Measurements from ENCODE around the gene SH3BP2.

Gene SH3BP2

DNA sequence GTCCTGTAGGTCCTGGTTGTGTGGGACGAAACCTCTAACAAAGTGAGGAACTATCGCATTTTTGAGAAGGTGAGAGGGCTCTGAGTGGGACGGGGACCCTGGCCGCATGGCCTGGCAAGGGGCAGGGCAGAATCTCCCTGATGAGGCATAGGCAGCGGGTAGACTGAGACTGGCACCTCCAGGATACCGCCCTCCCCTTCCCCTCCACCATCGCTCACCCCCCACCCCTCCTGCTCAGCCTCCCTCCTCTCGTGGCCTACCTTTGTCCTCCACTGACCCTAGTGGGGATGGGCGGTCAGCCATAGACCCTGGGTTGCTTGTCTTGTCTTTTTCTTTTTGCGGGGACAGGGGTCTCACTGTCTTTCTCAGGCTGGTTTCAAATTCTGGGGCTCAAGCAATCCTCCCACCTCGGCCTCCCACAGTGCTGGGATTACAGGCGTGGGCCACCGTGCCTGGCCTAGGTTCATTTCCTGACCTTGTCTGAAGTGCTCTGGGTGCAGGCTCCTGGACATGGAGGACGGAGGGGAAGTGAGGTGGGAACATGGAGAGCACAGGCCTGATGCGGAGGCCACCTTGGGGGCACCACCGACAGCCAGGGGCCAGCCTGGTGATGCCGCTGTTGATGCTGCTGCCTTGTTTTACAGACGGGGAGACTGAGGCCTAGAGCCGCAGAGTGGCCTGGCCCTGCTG lies 40.2 kb downstream of the SH3BP2 start:
- TF ChIP-seq, protein P1, sequence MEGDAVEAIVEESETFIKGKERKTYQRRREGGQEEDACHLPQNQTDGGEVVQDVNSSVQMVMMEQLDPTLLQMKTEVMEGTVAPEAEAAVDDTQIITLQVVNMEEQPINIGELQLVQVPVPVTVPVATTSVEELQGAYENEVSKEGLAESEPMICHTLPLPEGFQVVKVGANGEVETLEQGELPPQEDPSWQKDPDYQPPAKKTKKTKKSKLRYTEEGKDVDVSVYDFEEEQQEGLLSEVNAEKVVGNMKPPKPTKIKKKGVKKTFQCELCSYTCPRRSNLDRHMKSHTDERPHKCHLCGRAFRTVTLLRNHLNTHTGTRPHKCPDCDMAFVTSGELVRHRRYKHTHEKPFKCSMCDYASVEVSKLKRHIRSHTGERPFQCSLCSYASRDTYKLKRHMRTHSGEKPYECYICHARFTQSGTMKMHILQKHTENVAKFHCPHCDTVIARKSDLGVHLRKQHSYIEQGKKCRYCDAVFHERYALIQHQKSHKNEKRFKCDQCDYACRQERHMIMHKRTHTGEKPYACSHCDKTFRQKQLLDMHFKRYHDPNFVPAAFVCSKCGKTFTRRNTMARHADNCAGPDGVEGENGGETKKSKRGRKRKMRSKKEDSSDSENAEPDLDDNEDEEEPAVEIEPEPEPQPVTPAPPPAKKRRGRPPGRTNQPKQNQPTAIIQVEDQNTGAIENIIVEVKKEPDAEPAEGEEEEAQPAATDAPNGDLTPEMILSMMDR (IDR thresholded peaks at IDR 0.05; ENCODE audit: low read length, missing control alignments): no peak
- no peak overlapping the region for H3K4me3 ChIP-seq (replicated peaks; ENCODE audit: low read depth, low read length)
- DNase-seq (ENCODE audit: low read depth): no peak

DNA sequence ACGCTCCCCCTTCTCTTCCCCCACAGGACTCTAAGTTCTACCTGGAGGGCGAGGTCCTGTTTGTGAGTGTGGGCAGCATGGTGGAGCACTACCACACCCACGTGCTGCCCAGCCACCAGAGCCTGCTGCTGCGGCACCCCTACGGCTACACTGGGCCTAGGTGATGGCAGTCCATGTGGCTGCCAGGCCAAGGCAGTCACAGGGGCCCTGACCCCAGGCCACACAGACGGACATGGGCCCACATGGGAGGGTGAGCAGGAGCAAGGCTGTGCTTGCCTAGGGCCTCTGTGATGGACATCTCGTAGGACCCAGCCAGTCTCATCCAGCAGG lies 40.8 kb downstream of the SH3BP2 start:
- H3K4me3 ChIP-seq (replicated peaks; ENCODE audit: low read depth, low read length): no peak overlapping the region
- TF ChIP-seq, protein P1 (IDR thresholded peaks at IDR 0.05; ENCODE audit: low read length, missing control alignments): no peak
- no peak for DNase-seq (ENCODE audit: low read depth)

DNA sequence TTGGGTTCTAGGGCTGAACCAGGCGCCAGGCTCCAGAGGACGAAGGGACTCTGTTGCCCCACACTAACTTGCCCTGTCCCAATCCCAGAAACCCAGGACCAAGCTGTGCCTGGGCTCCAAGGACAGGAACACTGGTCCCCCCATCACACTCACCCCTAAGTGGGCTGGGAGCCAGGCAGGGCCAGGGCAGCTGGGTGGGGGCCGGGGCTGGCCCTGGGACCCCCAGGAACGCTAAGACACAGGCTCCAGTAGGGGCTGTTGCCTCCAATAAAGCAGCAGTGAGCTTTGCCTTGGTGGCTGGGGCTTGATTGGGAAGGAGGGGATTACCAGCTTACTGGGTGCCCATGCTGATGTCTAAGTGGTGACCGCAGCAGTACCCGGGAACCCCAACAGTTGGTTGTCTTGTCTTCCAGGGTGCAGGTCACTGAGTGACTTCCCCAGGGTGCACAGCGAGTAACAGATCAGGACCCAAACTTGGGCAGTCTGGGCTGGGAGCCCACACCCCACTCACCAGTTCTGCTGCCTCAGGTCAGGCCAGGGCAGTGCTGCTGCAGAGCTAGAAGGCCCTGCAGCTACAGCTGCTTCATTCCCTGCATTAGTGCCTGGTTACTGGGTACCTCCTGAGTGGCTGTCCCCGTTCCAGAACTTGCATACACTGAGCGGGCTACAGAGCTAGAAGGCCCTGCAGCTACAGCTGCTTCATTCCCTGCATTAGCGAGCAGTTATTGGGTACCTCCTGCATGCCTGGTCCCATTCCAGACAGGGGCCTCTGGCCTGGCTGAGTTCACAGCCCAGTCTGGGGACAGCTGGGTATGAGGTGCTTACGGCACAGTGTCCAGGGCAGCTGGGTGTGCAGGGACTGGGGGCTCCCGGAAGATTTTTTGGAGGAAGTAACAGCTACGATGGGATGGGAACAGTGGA lies 41.4 kb downstream of the SH3BP2 start:
- TF ChIP-seq, protein P1 (IDR thresholded peaks at IDR 0.05; ENCODE audit: low read length, missing control alignments): no peak
- H3K4me3 ChIP-seq (replicated peaks; ENCODE audit: low read depth, low read length): no peak overlapping the region
- no peak for DNase-seq (ENCODE audit: low read depth)

DNA sequence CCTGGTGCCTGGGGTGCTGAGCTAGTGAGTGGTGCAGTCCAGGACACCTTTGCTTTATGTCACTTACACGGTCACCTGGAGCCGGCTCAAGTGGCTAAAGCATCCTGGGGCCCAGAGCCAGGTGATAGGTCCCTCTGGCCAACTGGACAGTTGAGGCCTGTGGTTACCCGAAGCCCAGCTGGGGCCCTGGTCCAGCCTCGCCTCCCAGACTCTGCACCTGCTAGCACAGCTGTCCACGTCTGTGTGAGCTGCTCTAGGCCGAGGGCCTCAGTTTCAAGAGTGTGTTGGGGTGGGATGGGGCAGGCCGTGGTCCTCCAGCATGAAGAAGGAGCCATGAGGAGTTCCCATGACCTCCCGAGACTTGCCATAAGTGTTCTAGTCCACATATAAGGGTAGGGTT lies 43.1 kb downstream of the SH3BP2 start:
- TF ChIP-seq, protein P1 (IDR thresholded peaks at IDR 0.05; ENCODE audit: low read length, missing control alignments): no peak
- no peak overlapping the region for H3K4me3 ChIP-seq (replicated peaks; ENCODE audit: low read depth, low read length)

DNA sequence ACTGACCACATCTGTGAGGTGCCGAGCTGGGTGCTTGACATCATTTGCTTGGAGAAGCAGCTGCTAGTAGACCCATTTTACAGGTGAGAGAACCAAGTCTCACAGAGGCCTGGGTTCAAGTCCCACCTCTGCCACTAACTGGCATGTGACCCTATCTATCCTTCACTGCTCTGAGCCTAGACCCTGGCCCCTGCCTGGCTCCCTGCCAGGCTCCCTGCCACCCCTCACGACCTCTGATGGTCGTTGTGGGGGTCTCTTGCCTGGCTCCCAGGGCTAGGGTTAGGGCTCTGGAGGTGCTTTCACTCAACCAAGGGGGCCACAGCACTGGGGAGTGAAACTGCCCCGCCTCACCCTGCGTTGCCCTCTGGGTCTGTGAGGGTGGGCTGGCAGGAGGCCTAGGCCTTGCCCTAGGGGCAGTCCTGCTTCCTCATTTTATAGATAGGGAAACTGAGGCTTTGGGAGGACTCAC lies 43.5 kb downstream of the SH3BP2 start:
- no peak overlapping the region for H3K4me3 ChIP-seq (replicated peaks; ENCODE audit: low read depth, low read length)
- no peak for DNase-seq (ENCODE audit: low read depth)
- TF ChIP-seq, protein P1 (IDR thresholded peaks at IDR 0.05; ENCODE audit: low read length, missing control alignments): no peak

More for the DNA sequence above, 43.1 kb downstream of the SH3BP2 start:
- no peak for DNase-seq (ENCODE audit: low read depth)

DNA sequence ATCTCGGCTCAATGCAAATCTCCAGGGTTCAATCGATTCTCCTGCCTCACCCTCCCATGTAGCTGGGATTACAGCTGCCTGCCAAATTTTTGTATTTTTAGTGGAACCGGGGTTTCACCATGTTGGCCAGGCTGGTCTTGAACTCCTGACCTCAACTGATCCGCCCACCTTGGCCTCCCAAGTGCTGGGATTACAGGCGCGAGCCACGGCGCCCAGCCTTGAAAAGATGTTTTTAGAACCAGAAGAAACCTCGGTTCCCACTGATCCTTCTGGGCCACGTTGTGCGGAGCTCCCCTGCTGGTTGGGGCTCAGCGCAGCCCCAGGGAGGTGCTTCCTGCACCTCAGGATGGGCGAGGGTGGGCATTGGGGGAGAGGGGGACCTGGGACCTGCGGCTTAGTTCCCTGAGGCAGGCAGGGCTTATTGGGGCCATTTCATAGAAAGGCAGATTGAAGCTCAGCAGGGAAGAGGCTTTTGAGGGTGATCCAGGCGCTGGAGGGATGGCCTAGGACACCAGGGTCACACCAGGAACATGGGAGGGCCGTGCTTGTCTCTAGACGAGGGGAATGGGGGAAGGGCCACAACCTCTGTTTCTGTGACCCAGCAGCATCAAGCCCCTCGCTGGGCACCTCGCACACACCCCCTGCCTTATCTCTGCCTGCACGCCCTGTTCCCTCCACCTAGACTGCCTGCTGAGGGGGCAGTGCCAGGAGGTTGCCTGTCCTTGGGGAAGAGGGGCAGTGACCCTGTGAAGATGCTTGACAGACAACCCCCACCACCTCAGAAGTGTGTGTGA lies 44.4 kb downstream of the SH3BP2 start:
- TF ChIP-seq, protein P1 (IDR thresholded peaks at IDR 0.05; ENCODE audit: low read length, missing control alignments): no peak
- no peak for DNase-seq (ENCODE audit: low read depth)
- H3K4me3 ChIP-seq (replicated peaks; ENCODE audit: low read depth, low read length): peak overlapping the region; percentile 13
